Cerebellar cortex (tissue), 1 donor: ENCODE data around the gene CNOT1.
"Not testable (repeated sequence)": the region's sequence is repeated elsewhere in the genome, so short reads cannot be mapped to it uniquely, and the experiment has no call there.

Experiments
- DNase-seq: peaks from one replicate; pipeline ENCODE4 v3.0.0-alpha.2; 2015; ENCODE audit warnings: low spot score

CNOT1 gene

DNA sequence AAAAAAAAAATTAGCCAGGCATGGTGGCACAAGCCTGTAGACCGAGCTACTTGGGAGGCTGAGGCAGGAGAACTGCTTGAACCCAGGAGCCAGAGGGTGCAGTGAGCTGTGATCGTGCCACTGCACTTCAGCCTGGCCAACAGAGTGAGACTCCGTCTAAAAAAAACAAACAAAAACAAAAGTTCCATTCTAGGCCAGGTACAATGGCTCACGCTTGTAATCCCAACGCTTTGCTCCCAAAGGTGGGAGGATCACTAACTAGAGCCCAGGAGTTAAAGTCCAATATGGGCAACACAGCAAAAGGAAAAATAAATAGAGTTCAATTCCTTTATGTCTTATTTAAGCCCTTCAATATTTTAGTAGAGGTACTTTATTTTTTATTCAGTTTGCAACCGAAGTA lies 47.5 kb downstream of the CNOT1 start:
- DNase-seq: no peak

- no peak for DNase-seq
Measured at GRCh38 chr16:58579587-58579986, 50.0 kb downstream of the CNOT1 start.

GRCh38 chr16:58578642-58579041 lies 51.0 kb downstream of the CNOT1 start:
- DNase-seq: peak; percentile 22

- DNase-seq: no peak
Measured at GRCh38 chr16:58577141-58577540, 52.5 kb downstream of the CNOT1 start.

- DNase-seq: no peak
Measured at GRCh38 chr16:58574895-58575294, 54.7 kb downstream of the CNOT1 start.

DNA sequence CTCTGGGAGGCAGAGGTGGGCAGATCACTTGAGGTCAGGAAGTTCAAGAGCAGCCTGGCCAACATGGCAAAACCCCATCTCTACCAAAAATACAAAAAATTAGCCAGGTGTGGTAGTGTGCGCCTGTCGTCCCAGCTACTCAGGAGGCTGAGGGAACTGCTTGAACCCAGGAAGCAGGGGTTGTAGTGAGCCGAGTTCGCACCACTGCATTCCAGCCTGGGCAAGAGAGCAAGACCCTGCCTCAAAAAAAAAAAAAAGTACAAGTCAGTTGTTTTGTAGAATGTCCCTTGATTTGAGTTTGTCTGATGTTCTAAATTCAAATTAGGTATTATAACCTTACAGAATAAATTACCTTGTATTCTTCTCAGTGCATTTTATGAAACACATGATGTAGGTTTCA lies 63.9 kb downstream of the CNOT1 start:
- not testable (repeated sequence) for DNase-seq

DNA sequence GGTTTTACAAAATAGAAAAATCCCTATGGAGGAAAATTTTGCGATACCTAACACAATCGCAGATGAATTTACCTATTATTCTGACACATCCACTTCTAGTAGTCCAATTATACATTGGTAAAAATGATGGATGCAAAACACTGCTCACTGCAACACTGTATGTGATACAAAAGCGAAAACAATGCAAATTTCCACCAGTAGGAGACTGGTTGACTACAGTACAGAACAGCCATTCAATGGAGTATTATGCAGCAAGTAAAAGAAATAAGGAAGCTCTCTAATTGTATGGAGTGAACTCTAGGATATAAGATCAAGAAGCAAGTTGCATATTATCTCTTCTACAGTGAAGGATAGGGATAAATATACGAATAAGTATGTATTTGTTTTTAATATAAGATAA lies 65.9 kb downstream of the CNOT1 start:
- DNase-seq: no peak

GRCh38 chr16:58563235-58563634 lies 66.4 kb downstream of the CNOT1 start:
- DNase-seq: no peak

DNA sequence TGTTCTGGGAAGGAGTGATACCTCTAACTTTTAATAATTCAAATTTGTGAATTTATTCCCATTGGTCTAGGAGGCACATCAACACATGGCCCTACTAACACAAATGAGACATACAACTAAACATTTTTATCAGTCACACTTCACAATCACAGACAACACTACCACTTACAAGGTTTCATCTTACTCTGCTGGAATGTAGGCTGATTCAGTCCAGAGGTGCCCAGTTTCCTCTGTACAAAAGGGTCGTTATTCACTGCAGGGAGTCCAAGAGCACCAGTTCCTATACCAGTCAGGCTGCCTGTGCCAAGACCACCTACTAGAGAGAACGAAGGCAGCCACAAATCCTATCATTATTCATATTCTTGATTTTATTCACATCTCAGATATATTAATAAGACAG lies 72.9 kb downstream of the CNOT1 start:
- DNase-seq: no peak

- DNase-seq: no peak
Measured at GRCh38 chr16:58551496-58551895, 78.1 kb downstream of the CNOT1 start.

- DNase-seq: no peak
Measured at GRCh38 chr16:58548378-58548777, 81.2 kb downstream of the CNOT1 start.

- DNase-seq: no peak
Measured at GRCh38 chr16:58543685-58544084, 85.9 kb downstream of the CNOT1 start.

DNA sequence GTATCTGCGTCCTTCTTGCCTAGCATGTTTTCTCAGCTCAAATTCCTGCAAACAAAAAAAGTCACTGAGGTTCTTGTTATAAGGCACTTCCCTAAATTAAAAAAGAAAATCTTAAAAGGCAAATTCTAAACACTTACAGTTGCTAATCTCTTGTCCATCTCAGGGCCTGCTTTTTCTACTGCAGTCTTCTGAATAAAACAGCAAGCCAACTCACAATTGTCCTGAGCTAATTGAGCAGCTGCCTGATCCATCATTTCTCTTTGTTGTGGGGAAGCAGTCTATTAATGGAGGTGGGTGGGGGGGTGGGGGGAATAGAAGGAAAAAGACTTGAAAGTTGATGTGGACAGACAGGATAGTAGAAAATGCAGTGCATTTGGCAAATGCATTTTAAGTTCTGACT lies 87.3 kb downstream of the CNOT1 start:
- no peak for DNase-seq

DNA sequence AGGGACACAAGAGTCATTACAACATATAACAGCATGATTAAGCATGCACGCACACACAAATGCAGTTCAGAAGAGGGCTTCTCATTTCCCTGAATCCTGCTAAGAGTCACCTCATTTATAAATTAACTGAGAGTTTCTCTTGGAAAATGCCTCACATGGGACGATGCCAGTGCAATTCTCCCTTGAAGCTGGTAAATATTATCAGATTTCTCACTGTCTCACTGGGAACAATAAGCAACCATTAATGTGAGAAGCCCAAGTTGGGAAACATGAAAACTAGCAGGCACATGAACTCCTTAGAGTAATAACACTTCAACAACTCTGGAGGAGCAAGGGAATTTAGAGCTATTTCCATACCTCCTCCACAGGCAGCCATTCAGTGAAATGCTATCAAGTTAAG lies 87.9 kb downstream of the CNOT1 start:
- DNase-seq: no peak

DNA sequence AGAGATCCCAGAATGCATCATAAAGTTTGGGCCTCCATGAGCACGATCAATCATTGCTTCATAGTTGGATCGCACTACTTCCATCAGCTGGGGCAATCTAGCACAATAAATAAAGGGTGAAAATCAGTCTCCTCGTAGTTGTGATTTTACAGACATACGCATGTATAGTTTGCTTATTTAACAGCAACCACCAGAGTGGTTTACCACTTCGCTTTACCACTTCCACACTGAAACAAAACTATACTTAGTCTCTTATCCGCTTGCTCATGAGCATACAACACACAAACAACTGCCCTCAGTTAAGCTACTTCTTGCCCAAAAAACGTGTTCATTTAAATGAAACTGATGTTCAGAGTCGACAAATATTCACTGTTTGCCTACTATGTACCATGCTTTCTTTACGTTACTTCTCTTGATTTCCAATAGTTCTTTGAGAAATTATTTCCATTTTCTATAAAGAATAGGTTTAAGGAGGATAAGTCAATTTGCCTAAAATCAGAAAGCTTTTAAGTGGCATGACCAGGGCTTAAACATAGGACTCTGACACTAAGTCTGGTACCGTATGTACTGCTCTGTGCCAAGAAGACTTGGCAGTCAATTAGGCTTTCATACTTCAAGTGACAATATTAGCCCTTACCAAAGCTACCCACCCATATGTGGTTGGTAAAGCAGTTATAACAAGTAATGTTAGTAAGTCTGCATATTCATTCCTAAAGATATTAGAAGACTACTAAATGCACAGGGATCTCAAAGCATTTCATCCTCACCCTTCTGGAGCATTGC lies 92.3 kb downstream of the CNOT1 start:
- no peak for DNase-seq

- DNase-seq: no peak
Measured at GRCh38 chr16:58536278-58536677, 93.3 kb downstream of the CNOT1 start.

- no peak for DNase-seq
Measured at GRCh38 chr16:58535100-58535499, 94.5 kb downstream of the CNOT1 start.

GRCh38 chr16:58533751-58534470 lies 95.7 kb downstream of the CNOT1 start:
- no peak for DNase-seq

DNA sequence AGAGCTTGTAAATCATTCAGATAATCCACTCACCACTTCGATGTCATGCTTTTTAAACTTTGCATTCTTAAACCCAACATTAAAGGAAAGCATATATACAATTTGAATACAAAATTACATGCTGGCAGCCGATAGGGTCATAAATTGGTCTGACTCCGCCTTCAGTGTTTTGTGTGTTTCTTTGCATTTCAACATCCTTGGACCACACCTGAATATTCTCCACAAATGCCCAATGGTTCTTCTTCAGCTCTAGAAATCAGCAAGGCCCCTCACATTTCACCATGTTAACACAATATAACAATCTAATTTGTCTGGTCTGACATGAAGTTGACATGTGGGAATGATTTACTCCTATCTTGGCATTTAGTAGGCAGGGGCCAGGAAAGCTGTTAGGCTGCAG lies 97.2 kb downstream of the CNOT1 start:
- DNase-seq: no peak

GRCh38 chr16:58530179-58530578 lies 99.4 kb downstream of the CNOT1 start:
- no peak for DNase-seq

- no peak for DNase-seq
Measured at GRCh38 chr16:58519707-58520106, 109.9 kb downstream of the CNOT1 start.

DNA sequence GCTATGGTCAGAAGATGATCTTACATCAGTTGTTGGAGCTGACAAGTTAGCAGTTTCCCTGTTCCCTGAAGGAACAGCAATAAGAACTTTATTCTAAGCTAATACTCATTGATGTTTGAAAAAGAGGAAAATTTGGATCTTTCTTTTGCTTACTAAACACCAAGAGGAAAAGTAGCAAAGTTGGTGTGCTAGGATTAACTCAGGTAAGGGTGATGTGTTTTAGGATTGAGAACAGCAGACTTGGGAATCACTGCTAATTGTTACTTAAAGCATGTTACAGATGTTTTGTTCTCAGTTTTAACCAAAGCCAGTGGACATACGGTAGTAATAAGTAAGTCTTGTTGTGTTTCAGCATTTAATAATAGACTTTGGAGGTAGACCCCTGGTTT lies 110.7 kb downstream of the CNOT1 start:
- DNase-seq: no peak

- DNase-seq: no peak
Measured at GRCh38 chr16:58518083-58518979, 111.3 kb downstream of the CNOT1 start.
